ENCODE data around the gene CARMIL1.
A peak's percentile ranks its signal among the peaks of the same experiment; 100 is the strongest.

The CARMIL1 gene

DNA sequence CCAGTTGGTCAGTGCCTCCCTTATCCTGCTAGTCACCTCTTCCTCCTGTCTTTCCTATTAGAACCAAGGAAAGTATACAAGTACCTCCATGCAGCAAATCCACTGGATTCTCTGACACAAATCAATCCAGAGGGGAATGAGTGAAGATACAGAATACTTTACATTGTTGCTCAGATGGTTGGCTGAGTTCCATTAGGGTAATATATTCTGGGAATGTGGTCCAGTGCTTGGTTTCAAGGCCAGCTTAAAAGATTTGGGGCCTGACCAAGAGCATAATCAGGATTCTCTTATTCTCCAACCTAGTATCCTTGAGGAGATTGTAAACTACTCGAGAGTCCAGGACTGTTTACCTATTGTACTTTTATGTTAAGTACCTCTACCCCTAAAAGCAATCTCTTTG, 23.0 kb downstream of the CARMIL1 start:
- Histone ChIP-seq H3K27me3 (ENCODE audit: insufficient read depth, low read depth) (no peaks in the 10 kb centered on the region), H2AFZ (ENCODE audit: low read depth) (no peak overlapping the region), H3K36me3 (ENCODE audit: insufficient read depth) (no peaks in the 10 kb centered on the region), H3K4me1 (ENCODE audit: low read depth, poor library complexity, severe bottlenecking) (peaks cover 30% of the 10 kb centered on the region), H3K27ac (no peak overlapping the region), H3K9ac (no peak overlapping the region), H3K4me2 (0 out of 2 replicates have a peak overlapping the region, but pooled peaks have one; percentile 45), H4K20me1 (ENCODE audit: insufficient read depth) (no peaks in the 10 kb centered on the region), H3K4me3 (IDR thresholded peaks at IDR 0.05; ENCODE audit: insufficient read depth, low read depth, low read length) (no peak overlapping the region), H3K79me2 (ENCODE audit: insufficient read depth, low read depth) (peaks cover 16% of the 10 kb centered on the region; the same call in 1 of the 2 replicates)
- TF ChIP-seq, protein P1, sequence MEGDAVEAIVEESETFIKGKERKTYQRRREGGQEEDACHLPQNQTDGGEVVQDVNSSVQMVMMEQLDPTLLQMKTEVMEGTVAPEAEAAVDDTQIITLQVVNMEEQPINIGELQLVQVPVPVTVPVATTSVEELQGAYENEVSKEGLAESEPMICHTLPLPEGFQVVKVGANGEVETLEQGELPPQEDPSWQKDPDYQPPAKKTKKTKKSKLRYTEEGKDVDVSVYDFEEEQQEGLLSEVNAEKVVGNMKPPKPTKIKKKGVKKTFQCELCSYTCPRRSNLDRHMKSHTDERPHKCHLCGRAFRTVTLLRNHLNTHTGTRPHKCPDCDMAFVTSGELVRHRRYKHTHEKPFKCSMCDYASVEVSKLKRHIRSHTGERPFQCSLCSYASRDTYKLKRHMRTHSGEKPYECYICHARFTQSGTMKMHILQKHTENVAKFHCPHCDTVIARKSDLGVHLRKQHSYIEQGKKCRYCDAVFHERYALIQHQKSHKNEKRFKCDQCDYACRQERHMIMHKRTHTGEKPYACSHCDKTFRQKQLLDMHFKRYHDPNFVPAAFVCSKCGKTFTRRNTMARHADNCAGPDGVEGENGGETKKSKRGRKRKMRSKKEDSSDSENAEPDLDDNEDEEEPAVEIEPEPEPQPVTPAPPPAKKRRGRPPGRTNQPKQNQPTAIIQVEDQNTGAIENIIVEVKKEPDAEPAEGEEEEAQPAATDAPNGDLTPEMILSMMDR (conservative IDR thresholded peaks at IDR 0.05; ENCODE audit: low read depth, low read length): no peak

DNA sequence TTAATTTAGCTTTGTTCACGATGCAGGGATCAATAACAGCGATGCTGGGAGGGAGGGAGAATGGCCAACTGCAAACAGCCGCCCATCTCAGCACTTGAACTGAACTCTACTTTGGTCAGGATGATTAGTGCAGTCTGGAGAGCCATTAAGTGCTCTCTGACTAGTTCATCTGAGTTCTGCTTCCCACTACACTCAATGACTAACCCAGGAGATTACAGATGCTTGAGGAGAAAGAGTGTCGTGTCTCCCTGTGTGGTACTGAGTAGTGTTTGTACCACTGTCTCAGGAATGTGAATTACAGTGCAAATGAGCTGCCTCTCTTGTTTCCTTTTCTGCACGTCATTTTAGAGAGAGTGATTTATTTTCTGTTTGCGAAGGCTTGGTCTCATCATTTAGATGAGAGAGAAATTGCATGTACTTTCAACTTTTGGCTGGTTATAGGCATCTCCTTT, 23.5 kb downstream of the CARMIL1 start:
- Histone ChIP-seq H3K4me3 (IDR thresholded peaks at IDR 0.05; ENCODE audit: insufficient read depth, low read depth, low read length) (no peak overlapping the region), H3K4me1 (ENCODE audit: low read depth, poor library complexity, severe bottlenecking) (peaks cover 30% of the 10 kb centered on the region), H3K9ac (no peak overlapping the region), H3K79me2 (ENCODE audit: insufficient read depth, low read depth) (peaks cover 14% of the 10 kb centered on the region; the same call in 1 of the 2 replicates), H3K27me3 (ENCODE audit: insufficient read depth, low read depth) (no peaks in the 10 kb centered on the region), H4K20me1 (ENCODE audit: insufficient read depth) (no peaks in the 10 kb centered on the region), H3K4me2 (no peak overlapping the region), H2AFZ (ENCODE audit: low read depth) (no peak overlapping the region), H3K36me3 (ENCODE audit: insufficient read depth) (no peaks in the 10 kb centered on the region), H3K27ac (no peak overlapping the region)
- TF ChIP-seq, protein P1 (conservative IDR thresholded peaks at IDR 0.05; ENCODE audit: low read depth, low read length): no peak

DNA sequence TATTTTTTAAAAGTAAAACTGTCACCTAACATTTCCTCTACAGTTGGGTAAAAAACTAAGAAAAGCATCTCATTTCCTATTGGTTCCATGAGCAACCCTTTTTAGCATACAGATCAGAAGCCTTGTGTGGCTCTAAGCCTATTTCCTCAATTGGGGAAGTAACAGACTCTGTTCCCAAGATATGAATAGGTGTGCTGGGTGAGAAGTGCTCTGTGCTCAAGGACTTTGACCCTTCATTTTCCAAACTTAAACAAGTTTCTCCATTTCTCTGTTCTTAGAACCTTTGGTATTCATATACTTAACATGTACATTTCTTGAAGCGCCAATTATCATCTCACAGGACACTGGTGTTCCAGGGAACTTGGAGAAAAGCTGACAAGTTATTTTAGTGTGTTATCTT, 24.1 kb downstream of the CARMIL1 start:
- H3K4me2 ChIP-seq: no peak overlapping the region
- H3K27me3 ChIP-seq (ENCODE audit: insufficient read depth, low read depth): no peaks in the 10 kb centered on the region
- no peak overlapping the region for H2AFZ ChIP-seq (ENCODE audit: low read depth)
- H3K27ac ChIP-seq: no peak overlapping the region
- no peaks in the 10 kb centered on the region for H3K36me3 ChIP-seq (ENCODE audit: insufficient read depth)
- no peak overlapping the region for H3K9ac ChIP-seq
- H3K4me3 ChIP-seq (IDR thresholded peaks at IDR 0.05; ENCODE audit: insufficient read depth, low read depth, low read length): no peak overlapping the region
- H3K79me2 ChIP-seq (ENCODE audit: insufficient read depth, low read depth): peaks cover 8% of the 10 kb centered on the region; the same call in 1 of the 2 replicates
- TF ChIP-seq, protein P1 (conservative IDR thresholded peaks at IDR 0.05; ENCODE audit: low read depth, low read length): no peak
- H4K20me1 ChIP-seq (ENCODE audit: insufficient read depth): no peaks in the 10 kb centered on the region
- H3K4me1 ChIP-seq (ENCODE audit: low read depth, poor library complexity, severe bottlenecking): peaks cover 30% of the 10 kb centered on the region

DNA sequence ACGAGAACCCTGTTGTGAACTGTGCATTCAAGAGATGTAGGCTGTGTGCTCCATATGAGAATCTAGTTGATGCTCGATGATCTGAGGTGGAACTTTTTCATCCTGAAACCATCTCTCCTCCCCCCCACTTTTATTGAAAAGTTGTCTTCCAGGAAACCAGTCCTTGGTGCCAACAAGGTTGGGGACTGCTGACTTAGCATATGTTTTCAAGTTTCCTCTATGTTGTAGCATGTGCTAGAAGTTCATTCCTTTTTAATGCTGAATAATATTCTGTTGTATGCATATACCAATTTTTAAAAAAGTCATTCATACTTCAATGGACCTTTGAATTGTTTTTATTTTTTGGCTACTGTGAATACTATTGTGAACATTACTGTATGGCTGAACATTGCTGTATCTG, 27.2 kb downstream of the CARMIL1 start:
- Histone ChIP-seq H3K27ac (no peak overlapping the region), H3K27me3 (ENCODE audit: insufficient read depth, low read depth) (no peaks in the 10 kb centered on the region), H3K4me1 (ENCODE audit: low read depth, poor library complexity, severe bottlenecking) (peaks cover 10% of the 10 kb centered on the region), H2AFZ (ENCODE audit: low read depth) (no peak overlapping the region), H3K4me3 (IDR thresholded peaks at IDR 0.05; ENCODE audit: insufficient read depth, low read depth, low read length) (no peak overlapping the region), H3K4me2 (no peak overlapping the region), H3K36me3 (ENCODE audit: insufficient read depth) (no peaks in the 10 kb centered on the region), H3K9ac (no peak overlapping the region), H4K20me1 (ENCODE audit: insufficient read depth) (no peaks in the 10 kb centered on the region), H3K79me2 (ENCODE audit: insufficient read depth, low read depth) (peaks cover 7% of the 10 kb centered on the region; the same call in 1 of the 2 replicates)
- TF ChIP-seq, protein P1 (conservative IDR thresholded peaks at IDR 0.05; ENCODE audit: low read depth, low read length): no peak

Measured in KMS-11 (cell line).